ENCODE results near the gene KIRREL3. TPM values are rescaled to one million over a fixed set of nuclear protein-coding genes. Genes with fewer than 3 reads are reported as not detected.

KIRREL3 gene
- total and polyA plus RNA-seq, 5 donors from 2014 or later, result not detected

- no peak overlapping the region for H3K4me3 ChIP-seq (ENCODE audit: low read depth, low read length)
- H3K36me3 ChIP-seq (ENCODE audit: control insufficient read depth, insufficient read depth, low read length), result no peaks in the 10 kb centered on the region
- no peak overlapping the region for H3K27ac Mint-ChIP-seq
- no peaks in the 10 kb centered on the region for H3K4me1 ChIP-seq (ENCODE audit: control insufficient read depth, insufficient read depth, low read length, poor library complexity, severe bottlenecking)
- H3K9me3 Mint-ChIP-seq, result peaks cover 0 to 4% (median 0%) of the 10 kb centered on the region in 7 donors
- no peaks in the 10 kb centered on the region for H3K27me3 ChIP-seq (ENCODE audit: control insufficient read depth, insufficient read depth, low read length)
- H3K4me3 Mint-ChIP-seq, result no peak overlapping the region
- H3K4me1 Mint-ChIP-seq, result no peaks in the 10 kb centered on the region
- DNase-seq (no peak), ATAC-seq (ENCODE audit: low read depth in 2 of 2) (no peak)
- no peaks in the 10 kb centered on the region for H3K36me3 Mint-ChIP-seq
- no peak overlapping the region for H3K27ac ChIP-seq (ENCODE audit: insufficient read depth, low read length, poor library complexity, severe bottlenecking)
- H3K9me3 ChIP-seq (ENCODE audit: control insufficient read depth in 2 of 2, low read length in 2 of 2), result peaks cover 0 to 3% of the 10 kb centered on the region in 2 experiments
- no peaks in the 10 kb centered on the region for H3K27me3 Mint-ChIP-seq
Observed at GRCh38 chr11:126890561-126890960, 110.0 kb downstream of the KIRREL3 start.

- Mint-ChIP-seq H3K4me3 (no peak overlapping the region), H3K27ac (no peak overlapping the region)
- no peak for ATAC-seq (ENCODE audit: low read depth in 2 of 2)
Observed at GRCh38 chr11:126888115-126888712, 112.4 kb downstream of the KIRREL3 start.

GRCh38 chr11:126886636-126887035, 113.9 kb downstream of the KIRREL3 start:
- H3K27ac Mint-ChIP-seq, result no peak overlapping the region
- Histone ChIP-seq H3K4me1 (ENCODE audit: control insufficient read depth, insufficient read depth, low read length, poor library complexity, severe bottlenecking) (no peaks in the 10 kb centered on the region), H3K27me3 (ENCODE audit: control insufficient read depth, insufficient read depth, low read length) (no peaks in the 10 kb centered on the region), H3K9me3 (ENCODE audit: control insufficient read depth in 2 of 2, low read length in 2 of 2) (no peaks in the 10 kb centered on the region), H3K36me3 (ENCODE audit: control insufficient read depth, insufficient read depth, low read length) (no peaks in the 10 kb centered on the region), H3K4me3 (ENCODE audit: low read depth, low read length) (no peak overlapping the region), H3K27ac (ENCODE audit: insufficient read depth, low read length, poor library complexity, severe bottlenecking) (no peak overlapping the region)
- H3K9me3 Mint-ChIP-seq, result peaks cover 0 to 2% (median 0%) of the 10 kb centered on the region in 7 donors
- no peaks in the 10 kb centered on the region for H3K4me1 Mint-ChIP-seq
- H3K36me3 Mint-ChIP-seq, result no peaks in the 10 kb centered on the region
- ATAC-seq (ENCODE audit: low read depth in 2 of 2) (no peak), DNase-seq (no peak)
- no peak overlapping the region for H3K4me3 Mint-ChIP-seq
- H3K27me3 Mint-ChIP-seq, result no peaks in the 10 kb centered on the region

More at GRCh38 chr11:126888115-126888712, 112.4 kb downstream of the KIRREL3 start:
- Mint-ChIP-seq H3K9me3 (peaks cover 0 to 2% (median 0%) of the 10 kb centered on the region in 7 donors), H3K27me3 (no peaks in the 10 kb centered on the region), H3K36me3 (no peaks in the 10 kb centered on the region), H3K4me1 (no peaks in the 10 kb centered on the region)
- no peak for DNase-seq
- no peaks in the 10 kb centered on the region for H3K27me3 ChIP-seq (ENCODE audit: control insufficient read depth, insufficient read depth, low read length)
- H3K4me3 ChIP-seq (ENCODE audit: low read depth, low read length), result no peak overlapping the region
- no peak overlapping the region for H3K27ac ChIP-seq (ENCODE audit: insufficient read depth, low read length, poor library complexity, severe bottlenecking)
- H3K9me3 ChIP-seq (ENCODE audit: control insufficient read depth in 2 of 2, low read length in 2 of 2), result no peaks in the 10 kb centered on the region
- H3K4me1 ChIP-seq (ENCODE audit: control insufficient read depth, insufficient read depth, low read length, poor library complexity, severe bottlenecking), result no peaks in the 10 kb centered on the region
- H3K36me3 ChIP-seq (ENCODE audit: control insufficient read depth, insufficient read depth, low read length), result no peaks in the 10 kb centered on the region

GRCh38 chr11:126886085-126886484, 114.5 kb downstream of the KIRREL3 start:
- H3K4me3 Mint-ChIP-seq, result no peak overlapping the region

GRCh38 chr11:126884594-126884993, 116.0 kb downstream of the KIRREL3 start:
- no peaks in the 10 kb centered on the region for H3K27me3 ChIP-seq (ENCODE audit: control insufficient read depth, insufficient read depth, low read length)
- H3K27ac ChIP-seq (ENCODE audit: insufficient read depth, low read length, poor library complexity, severe bottlenecking), result no peak overlapping the region
- Mint-ChIP-seq H3K4me3 (no peak overlapping the region), H3K9me3 (peaks cover 0 to 3% (median 0%) of the 10 kb centered on the region in 7 donors), H3K27me3 (no peaks in the 10 kb centered on the region), H3K4me1 (no peaks in the 10 kb centered on the region), H3K36me3 (no peaks in the 10 kb centered on the region), H3K27ac (peak overlapping the region in 1 of 3 donors; percentile 3)
- H3K9me3 ChIP-seq (ENCODE audit: control insufficient read depth in 2 of 2, low read length in 2 of 2), result no peaks in the 10 kb centered on the region
- H3K4me3 ChIP-seq (ENCODE audit: low read depth, low read length), result no peak overlapping the region
- H3K4me1 ChIP-seq (ENCODE audit: control insufficient read depth, insufficient read depth, low read length, poor library complexity, severe bottlenecking), result no peaks in the 10 kb centered on the region
- DNase-seq (no peak), ATAC-seq (ENCODE audit: low read depth in 2 of 2) (no peak)
- no peaks in the 10 kb centered on the region for H3K36me3 ChIP-seq (ENCODE audit: control insufficient read depth, insufficient read depth, low read length)

More at GRCh38 chr11:126886085-126886484, 114.5 kb downstream of the KIRREL3 start:
- Histone ChIP-seq H3K36me3 (ENCODE audit: control insufficient read depth, insufficient read depth, low read length) (no peaks in the 10 kb centered on the region), H3K4me1 (ENCODE audit: control insufficient read depth, insufficient read depth, low read length, poor library complexity, severe bottlenecking) (no peaks in the 10 kb centered on the region), H3K27me3 (ENCODE audit: control insufficient read depth, insufficient read depth, low read length) (no peaks in the 10 kb centered on the region), H3K4me3 (ENCODE audit: low read depth, low read length) (no peak overlapping the region), H3K27ac (ENCODE audit: insufficient read depth, low read length, poor library complexity, severe bottlenecking) (no peak overlapping the region), H3K9me3 (ENCODE audit: control insufficient read depth in 2 of 2, low read length in 2 of 2) (no peaks in the 10 kb centered on the region)
- DNase-seq (no peak), ATAC-seq (ENCODE audit: low read depth in 2 of 2) (no peak)
- no peaks in the 10 kb centered on the region for H3K36me3 Mint-ChIP-seq
- H3K9me3 Mint-ChIP-seq, result peaks cover 0 to 2% (median 0%) of the 10 kb centered on the region in 7 donors
- no peak overlapping the region for H3K27ac Mint-ChIP-seq
- no peaks in the 10 kb centered on the region for H3K27me3 Mint-ChIP-seq
- no peaks in the 10 kb centered on the region for H3K4me1 Mint-ChIP-seq

GRCh38 chr11:126884192-126884591, 116.4 kb downstream of the KIRREL3 start:
- no peak overlapping the region for H3K27ac Mint-ChIP-seq

GRCh38 chr11:126880872-126881271, 119.7 kb downstream of the KIRREL3 start:
- ATAC-seq (ENCODE audit: low read depth in 2 of 2), result no peak
- no peaks in the 10 kb centered on the region for H3K36me3 Mint-ChIP-seq
- H3K4me1 Mint-ChIP-seq, result no peaks in the 10 kb centered on the region
- H3K27ac Mint-ChIP-seq, result no peak overlapping the region
- Histone ChIP-seq H3K4me3 (ENCODE audit: low read depth, low read length) (no peak overlapping the region), H3K4me1 (ENCODE audit: control insufficient read depth, insufficient read depth, low read length, poor library complexity, severe bottlenecking) (no peaks in the 10 kb centered on the region), H3K27ac (ENCODE audit: insufficient read depth, low read length, poor library complexity, severe bottlenecking) (no peak overlapping the region), H3K9me3 (ENCODE audit: control insufficient read depth in 2 of 2, low read length in 2 of 2) (no peaks in the 10 kb centered on the region), H3K36me3 (ENCODE audit: control insufficient read depth, insufficient read depth, low read length) (no peaks in the 10 kb centered on the region), H3K27me3 (ENCODE audit: control insufficient read depth, insufficient read depth, low read length) (no peaks in the 10 kb centered on the region)
- peaks cover 0 to 3% (median 0%) of the 10 kb centered on the region in 7 donors for H3K9me3 Mint-ChIP-seq
- H3K27me3 Mint-ChIP-seq, result no peaks in the 10 kb centered on the region
- no peak overlapping the region for H3K4me3 Mint-ChIP-seq
- no peak for DNase-seq

More at GRCh38 chr11:126884192-126884591, 116.4 kb downstream of the KIRREL3 start:
- H3K4me1 ChIP-seq (ENCODE audit: control insufficient read depth, insufficient read depth, low read length, poor library complexity, severe bottlenecking), result no peaks in the 10 kb centered on the region
- H3K9me3 ChIP-seq (ENCODE audit: control insufficient read depth in 2 of 2, low read length in 2 of 2), result no peaks in the 10 kb centered on the region
- H3K4me3 ChIP-seq (ENCODE audit: low read depth, low read length), result no peak overlapping the region
- H3K36me3 Mint-ChIP-seq, result no peaks in the 10 kb centered on the region
- peaks cover 0 to 3% (median 0%) of the 10 kb centered on the region in 7 donors for H3K9me3 Mint-ChIP-seq
- H3K27ac ChIP-seq (ENCODE audit: insufficient read depth, low read length, poor library complexity, severe bottlenecking), result no peak overlapping the region
- H3K27me3 ChIP-seq (ENCODE audit: control insufficient read depth, insufficient read depth, low read length), result no peaks in the 10 kb centered on the region
- ATAC-seq (ENCODE audit: low read depth in 2 of 2) (no peak), DNase-seq (no peak)
- H3K4me1 Mint-ChIP-seq, result no peaks in the 10 kb centered on the region
- H3K4me3 Mint-ChIP-seq, result no peak overlapping the region
- no peaks in the 10 kb centered on the region for H3K36me3 ChIP-seq (ENCODE audit: control insufficient read depth, insufficient read depth, low read length)
- H3K27me3 Mint-ChIP-seq, result no peaks in the 10 kb centered on the region

GRCh38 chr11:126879516-126879915, 121.1 kb downstream of the KIRREL3 start:
- H3K4me3 Mint-ChIP-seq, result no peak overlapping the region
- Histone ChIP-seq H3K4me3 (ENCODE audit: low read depth, low read length) (no peak overlapping the region), H3K4me1 (ENCODE audit: control insufficient read depth, insufficient read depth, low read length, poor library complexity, severe bottlenecking) (no peaks in the 10 kb centered on the region), H3K27me3 (ENCODE audit: control insufficient read depth, insufficient read depth, low read length) (no peaks in the 10 kb centered on the region), H3K9me3 (ENCODE audit: control insufficient read depth in 2 of 2, low read length in 2 of 2) (no peaks in the 10 kb centered on the region), H3K36me3 (ENCODE audit: control insufficient read depth, insufficient read depth, low read length) (no peaks in the 10 kb centered on the region), H3K27ac (ENCODE audit: insufficient read depth, low read length, poor library complexity, severe bottlenecking) (no peak overlapping the region)
- H3K9me3 Mint-ChIP-seq, result peaks cover 0 to 3% (median 0%) of the 10 kb centered on the region in 7 donors
- no peaks in the 10 kb centered on the region for H3K4me1 Mint-ChIP-seq
- no peak for DNase-seq
- no peaks in the 10 kb centered on the region for H3K36me3 Mint-ChIP-seq
- H3K27ac Mint-ChIP-seq, result no peak overlapping the region
- no peak for ATAC-seq (ENCODE audit: low read depth in 2 of 2)
- no peaks in the 10 kb centered on the region for H3K27me3 Mint-ChIP-seq
